Measurements from ENCODE around the gene UCHL1.

The UCHL1 gene

GRCh38 chr4:41290479-41290878, 33.8 kb downstream of the UCHL1 start:
- no peak for DNase-seq (ENCODE audit: low read depth)
- H3K4me3 ChIP-seq (ENCODE audit: low read depth, low read length), result no peak overlapping the region
- no peak for TF ChIP-seq CTCF (IDR thresholded peaks at IDR 0.05; ENCODE audit: low read depth, low read length, missing control alignments)
- in situ Hi-C loops (cut with HindIII; ENCODE audit: low sequenced_read_pairs), result loop anchor here (25.0 kb wide), 1 partner anchor 597 kb away; no protein-coding TSS in a partner anchor

- no peak overlapping the region for H3K4me3 ChIP-seq (ENCODE audit: low read depth, low read length)
- no peak for TF ChIP-seq CTCF (IDR thresholded peaks at IDR 0.05; ENCODE audit: low read depth, low read length, missing control alignments)
- DNase-seq (ENCODE audit: low read depth), result no peak
- in situ Hi-C loops (cut with HindIII; ENCODE audit: low sequenced_read_pairs), result loop anchor here (25.0 kb wide), 1 partner anchor 593 kb away; no protein-coding TSS in a partner anchor
These were observed 37.8 kb downstream of the UCHL1 start for GRCh38 chr4:41294445-41295062.

GRCh38 chr4:41296995-41297394, 40.3 kb downstream of the UCHL1 start:
- DNase-seq (ENCODE audit: low read depth), result no peak
- in situ Hi-C loops (cut with HindIII; ENCODE audit: low sequenced_read_pairs), result loop anchor here (25.0 kb wide), 1 partner anchor 590 kb away; no protein-coding TSS in a partner anchor
- no peak overlapping the region for H3K4me3 ChIP-seq (ENCODE audit: low read depth, low read length)
- no peak for TF ChIP-seq CTCF (IDR thresholded peaks at IDR 0.05; ENCODE audit: low read depth, low read length, missing control alignments)

GRCh38 chr4:41297832-41298231, 41.1 kb downstream of the UCHL1 start:
- H3K4me3 ChIP-seq (ENCODE audit: low read depth, low read length), result no peak overlapping the region
- in situ Hi-C loops (cut with HindIII; ENCODE audit: low sequenced_read_pairs), result loop anchor here (25.0 kb wide), 1 partner anchor 589 kb away; no protein-coding TSS in a partner anchor
- DNase-seq (ENCODE audit: low read depth), result no peak
- TF ChIP-seq CTCF (IDR thresholded peaks at IDR 0.05; ENCODE audit: low read depth, low read length, missing control alignments), result no peak

GRCh38 chr4:41299486-41299885, 42.8 kb downstream of the UCHL1 start:
- in situ Hi-C loops (cut with HindIII; ENCODE audit: low sequenced_read_pairs), result loop anchor here (25.0 kb wide), 1 partner anchor 588 kb away; no protein-coding TSS in a partner anchor
- DNase-seq (ENCODE audit: low read depth), result no peak
- no peak for TF ChIP-seq CTCF (IDR thresholded peaks at IDR 0.05; ENCODE audit: low read depth, low read length, missing control alignments)
- H3K4me3 ChIP-seq (ENCODE audit: low read depth, low read length), result no peak overlapping the region

GRCh38 chr4:41301137-41301536, 44.4 kb downstream of the UCHL1 start:
- no peak for DNase-seq (ENCODE audit: low read depth)
- in situ Hi-C loops (cut with HindIII; ENCODE audit: low sequenced_read_pairs), result no loop called here
- H3K4me3 ChIP-seq (ENCODE audit: low read depth, low read length), result no peak overlapping the region
- no peak for TF ChIP-seq CTCF (IDR thresholded peaks at IDR 0.05; ENCODE audit: low read depth, low read length, missing control alignments)
